Measurements from ENCODE around the gene TMEM108.

Gene TMEM108

DNA sequence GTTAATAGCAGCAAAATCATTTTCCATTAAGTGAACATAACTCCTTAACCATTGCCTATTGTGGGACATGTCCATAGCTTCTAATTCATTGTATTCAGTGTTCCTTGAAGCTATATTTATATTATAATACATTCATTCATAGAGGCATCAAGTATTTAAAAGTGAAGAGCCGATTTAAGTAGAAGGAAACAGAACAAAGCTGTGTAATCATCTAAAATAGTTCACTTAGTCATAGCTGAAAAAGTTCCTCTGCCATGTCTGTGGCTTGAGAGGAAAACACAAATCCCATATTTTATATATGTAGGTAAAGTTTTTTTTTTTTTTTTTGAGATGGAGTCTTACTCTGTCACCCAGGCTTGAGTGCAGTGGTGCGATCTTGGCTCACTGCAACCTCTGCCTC is 54.5 kb downstream of the TMEM108 start:
- H3K9me3 ChIP-seq: no peaks in the 10 kb centered on the region
- no peak overlapping the region for H3K4me3 ChIP-seq
- H3K36me3 ChIP-seq: no peaks in the 10 kb centered on the region
- H3K4me1 ChIP-seq: peaks cover 0 to 7% (median 1%) of the 10 kb centered on the region in 4 donors
- no peak overlapping the region for H3K27ac ChIP-seq
- intact Hi-C loops (cut with DNase I; ENCODE audit: low total_unique reads): no loop called here
- no peaks in the 10 kb centered on the region for H3K27me3 ChIP-seq
- DNase-seq: no peak
- TF ChIP-seq, protein P1, sequence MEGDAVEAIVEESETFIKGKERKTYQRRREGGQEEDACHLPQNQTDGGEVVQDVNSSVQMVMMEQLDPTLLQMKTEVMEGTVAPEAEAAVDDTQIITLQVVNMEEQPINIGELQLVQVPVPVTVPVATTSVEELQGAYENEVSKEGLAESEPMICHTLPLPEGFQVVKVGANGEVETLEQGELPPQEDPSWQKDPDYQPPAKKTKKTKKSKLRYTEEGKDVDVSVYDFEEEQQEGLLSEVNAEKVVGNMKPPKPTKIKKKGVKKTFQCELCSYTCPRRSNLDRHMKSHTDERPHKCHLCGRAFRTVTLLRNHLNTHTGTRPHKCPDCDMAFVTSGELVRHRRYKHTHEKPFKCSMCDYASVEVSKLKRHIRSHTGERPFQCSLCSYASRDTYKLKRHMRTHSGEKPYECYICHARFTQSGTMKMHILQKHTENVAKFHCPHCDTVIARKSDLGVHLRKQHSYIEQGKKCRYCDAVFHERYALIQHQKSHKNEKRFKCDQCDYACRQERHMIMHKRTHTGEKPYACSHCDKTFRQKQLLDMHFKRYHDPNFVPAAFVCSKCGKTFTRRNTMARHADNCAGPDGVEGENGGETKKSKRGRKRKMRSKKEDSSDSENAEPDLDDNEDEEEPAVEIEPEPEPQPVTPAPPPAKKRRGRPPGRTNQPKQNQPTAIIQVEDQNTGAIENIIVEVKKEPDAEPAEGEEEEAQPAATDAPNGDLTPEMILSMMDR (IDR thresholded peaks at IDR 0.05): no peak

DNA sequence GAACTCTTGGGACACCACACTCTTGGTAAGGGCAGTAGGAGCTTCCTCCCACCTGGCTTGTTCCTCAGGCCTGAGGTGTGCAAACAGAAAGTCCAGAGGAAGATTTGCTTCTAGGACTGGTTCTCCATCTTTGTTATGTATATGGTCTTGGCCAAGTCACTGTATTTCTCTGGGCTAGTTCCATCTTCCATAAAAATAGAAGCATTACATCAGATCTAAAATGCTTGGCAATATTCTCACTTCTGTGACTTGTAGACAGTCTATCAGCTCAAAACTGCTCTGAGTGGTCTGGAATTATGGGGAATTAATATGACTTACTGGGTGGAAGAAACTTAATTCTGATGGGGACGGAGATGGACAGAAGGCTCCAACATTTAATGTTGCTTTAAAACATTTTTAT is 55.2 kb downstream of the TMEM108 start:
- H3K27me3 ChIP-seq: no peaks in the 10 kb centered on the region
- TF ChIP-seq, protein P1 (IDR thresholded peaks at IDR 0.05): no peak
- no peak overlapping the region for H3K27ac ChIP-seq
- H3K36me3 ChIP-seq: no peaks in the 10 kb centered on the region
- DNase-seq: no peak
- intact Hi-C loops (cut with DNase I; ENCODE audit: low total_unique reads): no loop called here
- H3K4me3 ChIP-seq: no peak overlapping the region
- peaks cover 0 to 7% (median 1%) of the 10 kb centered on the region in 4 donors for H3K4me1 ChIP-seq
- no peaks in the 10 kb centered on the region for H3K9me3 ChIP-seq

DNA sequence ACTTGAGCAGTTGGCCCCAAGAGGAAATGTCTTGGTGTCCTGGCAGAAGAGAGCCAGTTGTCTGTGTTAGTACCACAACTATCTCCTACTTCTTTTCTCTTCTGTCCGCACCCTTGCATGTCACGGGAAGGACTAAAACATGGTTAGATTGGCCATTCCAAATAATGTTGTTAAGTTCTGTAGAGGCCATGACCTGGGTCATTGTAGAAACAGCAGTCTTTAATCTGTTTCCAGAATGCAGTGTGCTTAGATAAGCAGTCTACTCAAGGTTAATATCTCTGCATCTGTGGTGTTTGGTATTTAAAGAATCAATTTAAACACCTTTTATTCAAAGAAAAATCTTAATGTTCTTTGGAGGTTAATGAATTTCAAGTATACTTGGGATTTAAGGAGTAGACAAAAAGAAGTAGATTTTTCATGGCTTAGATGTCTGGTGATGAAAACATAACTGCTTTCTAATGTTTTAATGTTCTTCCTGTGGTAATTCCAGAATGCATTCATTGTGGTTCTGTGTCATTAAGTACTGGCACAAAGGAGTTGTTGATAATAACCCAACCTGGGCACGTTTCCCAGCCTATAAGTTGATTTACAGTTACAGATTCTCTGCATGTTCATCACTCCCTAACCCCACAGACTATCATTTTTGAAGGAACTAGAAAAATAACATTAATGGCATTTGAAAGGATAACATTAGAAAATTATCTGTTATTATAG is 58.9 kb downstream of the TMEM108 start:
- DNase-seq: no peak
- Histone ChIP-seq H3K9me3 (no peaks in the 10 kb centered on the region), H3K4me1 (peaks cover 0 to 7% (median 1%) of the 10 kb centered on the region in 4 donors), H3K36me3 (no peaks in the 10 kb centered on the region), H3K4me3 (no peak overlapping the region), H3K27me3 (no peaks in the 10 kb centered on the region), H3K27ac (no peak overlapping the region)
- intact Hi-C loops (cut with DNase I; ENCODE audit: low total_unique reads): no loop called here
- TF ChIP-seq, protein P1 (IDR thresholded peaks at IDR 0.05): no peak

DNA sequence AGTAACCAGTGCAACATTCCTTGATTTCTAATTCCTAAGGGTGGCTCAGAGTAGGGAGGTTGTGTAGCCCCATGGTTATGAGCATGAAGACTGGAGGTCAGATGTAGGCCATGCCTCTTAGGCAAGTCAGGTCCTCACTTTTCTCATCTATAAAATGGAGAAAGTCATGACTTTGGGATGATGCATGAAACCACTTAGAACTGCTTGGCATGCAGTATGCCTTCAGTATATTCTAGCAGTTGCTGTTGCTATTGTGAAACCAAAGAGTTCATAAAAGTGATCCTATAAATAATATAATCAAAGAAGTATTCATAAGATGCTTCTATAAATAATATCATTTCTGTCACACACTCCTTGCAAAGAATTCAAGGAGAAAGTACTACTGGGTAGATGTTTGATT is 65.5 kb downstream of the TMEM108 start:
- H3K4me1 ChIP-seq: no peaks in the 10 kb centered on the region
- H3K36me3 ChIP-seq: no peaks in the 10 kb centered on the region
- no peaks in the 10 kb centered on the region for H3K27me3 ChIP-seq
- intact Hi-C loops (cut with DNase I; ENCODE audit: low total_unique reads): no loop called here
- DNase-seq: no peak
- H3K9me3 ChIP-seq: no peaks in the 10 kb centered on the region
- no peak overlapping the region for H3K4me3 ChIP-seq
- no peak overlapping the region for H3K27ac ChIP-seq
- TF ChIP-seq, protein P1 (IDR thresholded peaks at IDR 0.05): no peak

DNA sequence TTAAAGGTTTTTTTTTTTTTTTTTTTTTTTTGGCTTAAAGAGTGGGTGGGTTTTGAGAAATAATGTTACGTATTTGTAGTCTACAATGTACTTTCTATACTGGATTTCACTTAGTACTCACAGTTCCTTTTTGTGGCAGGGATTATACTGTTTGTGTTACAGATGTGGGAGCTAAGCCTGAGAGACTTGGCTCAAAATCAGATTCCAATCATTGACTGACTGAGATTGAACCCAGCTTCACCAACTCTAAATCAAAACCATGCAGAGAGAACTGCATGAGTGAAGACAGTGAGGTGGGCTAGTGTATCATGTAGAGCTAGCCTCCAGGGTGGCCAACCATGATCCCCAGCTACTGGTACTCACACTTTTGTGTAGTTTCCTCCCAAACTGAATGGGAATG is 68.0 kb downstream of the TMEM108 start:
- Histone ChIP-seq H3K27me3 (no peaks in the 10 kb centered on the region), H3K4me1 (no peaks in the 10 kb centered on the region), H3K36me3 (no peaks in the 10 kb centered on the region), H3K9me3 (no peaks in the 10 kb centered on the region), H3K4me3 (no peak overlapping the region), H3K27ac (no peak overlapping the region)
- DNase-seq: no peak
- TF ChIP-seq, protein P1 (IDR thresholded peaks at IDR 0.05): no peak
- intact Hi-C loops (cut with DNase I; ENCODE audit: low total_unique reads): no loop called here

Measured in tibial artery (tissue), 4 donors.